Activated CD8-positive, alpha-beta T cell treated with anti-CD3 and anti-CD28 coated beads for 36 hours (primary cell): ENCODE results near the gene METAP1D. TPM values are rescaled to one million over a fixed set of nuclear protein-coding genes. Genes with fewer than 3 reads are reported as not detected.
A peak's percentile ranks its signal among the peaks of the same experiment; 100 is the strongest.

ENCODE experiments used
- ATAC-seq: fragments of 200-7000 bp; cut with Tn5 transposase; one replicate; pipeline ENCODE4 v1.10.0; 2021; ENCODE audit warnings: mild to moderate bottlenecking, moderate library complexity
- CTCF ChIA-PET: fragments of 350-600 bp; sonication (Branson Sonifier 250); formaldehyde crosslinking; loops from one replicate; lab custom pipeline; 2021; ENCODE audit warnings: antibody characterized with exemption; lab: Charles Lee
- POLR2A ChIA-PET: fragments of 350-600 bp; sonication (Branson Sonifier 250); formaldehyde crosslinking; loops from one replicate; lab custom pipeline; 2021; ENCODE audit warnings: antibody characterized with exemption; lab: Charles Lee
- DNase-seq: peaks from one replicate; pipeline ENCODE4 v3.0.0-alpha.2; 2020
- H3K27ac Mint-ChIP-seq: one replicate; pipeline ENCODE4 v1.8.0; 2021; ENCODE audit warnings: mild to moderate bottlenecking, mixed read lengths
- H3K27me3 Mint-ChIP-seq: one replicate; pipeline ENCODE4 v1.8.0; 2021; ENCODE audit warnings: mixed read lengths
- H3K36me3 Mint-ChIP-seq: one replicate; pipeline ENCODE4 v1.8.0; 2021; ENCODE audit warnings: low read depth, mixed read lengths
- H3K4me1 Mint-ChIP-seq: one replicate; pipeline ENCODE4 v1.8.0; 2021; ENCODE audit warnings: low read depth, mixed read lengths
- H3K4me3 Mint-ChIP-seq: one replicate; pipeline ENCODE4 v1.8.0; 2021; ENCODE audit warnings: mild to moderate bottlenecking, moderate library complexity, mixed read lengths
- H3K9me3 Mint-ChIP-seq: one replicate; pipeline ENCODE4 v1.8.0; 2021; ENCODE audit warnings: mixed read lengths
- CTCF ChIP-seq: fragments of 200-600 bp; IDR thresholded peaks from one replicate; pipeline ENCODE4 v1.8.0; 2022; ENCODE audit warnings: antibody characterized with exemption, mild to moderate bottlenecking
- intact Hi-C: fragments of 100-400 bp; cut with micrococcal nuclease; formaldehyde crosslinking; loops from one replicate; pipeline ENCODE4 v1.10.0; 2022
- total RNA-seq, 2 experiments: library from RNA; stranded (reverse); gene quantifications; one replicate each; pipeline ENCODE4 v1.2.3, GENCODE V29; 2021

METAP1D gene
- total RNA-seq, 2 experiments from 2014 or later: 5.4 to 8.8 TPM

- no peak overlapping the region for H3K27ac Mint-ChIP-seq
- ChIA-PET CTCF (interaction anchor here (1.0 to 3.3 kb wide), 5 partner anchors 11 to 46 kb away, joined by 3 to 15 read pairs (median 5); partner anchors contain the start of gene DLX2), POLR2A (interaction anchor here (1.0 to 2.8 kb wide), 2 partner anchors 19 to 21 kb away, joined by 3 to 15 read pairs; no protein-coding TSS in a partner anchor)
- peaks cover 6% of the 10 kb centered on the region for H3K36me3 Mint-ChIP-seq
- no peak overlapping the region for H3K4me3 Mint-ChIP-seq
- no peaks in the 10 kb centered on the region for H3K9me3 Mint-ChIP-seq
- ATAC-seq (no peak), DNase-seq (no peak)
- intact Hi-C loops: loop anchor here (1.0 kb wide), 1 partner anchor 10 kb away; no protein-coding TSS in a partner anchor
- peaks cover 23% of the 10 kb centered on the region for H3K4me1 Mint-ChIP-seq
- no peak for TF ChIP-seq CTCF
- peaks cover 76% of the 10 kb centered on the region for H3K27me3 Mint-ChIP-seq
Measured at GRCh38 chr2:172080641-172081220, 81.0 kb downstream of the METAP1D start.

GRCh38 chr2:172081221-172082022 is 81.7 kb downstream of the METAP1D start:
- no peak overlapping the region for H3K27ac Mint-ChIP-seq
- H3K36me3 Mint-ChIP-seq: peaks cover 6% of the 10 kb centered on the region
- H3K4me1 Mint-ChIP-seq: peaks cover 27% of the 10 kb centered on the region
- no peaks in the 10 kb centered on the region for H3K9me3 Mint-ChIP-seq
- no peak for TF ChIP-seq CTCF
- ChIA-PET CTCF (interaction anchor here (0.7 to 3.3 kb wide), 6 partner anchors 10 to 45 kb away, joined by 3 to 15 read pairs (median 4); partner anchors contain the start of gene DLX2), POLR2A (interaction anchor here (0.7 to 2.8 kb wide), 5 partner anchors 11 to 20 kb away, joined by 3 to 15 read pairs (median 6); no protein-coding TSS in a partner anchor)
- ATAC-seq (no peak), DNase-seq (peak; percentile 3)
- H3K27me3 Mint-ChIP-seq: peaks cover 76% of the 10 kb centered on the region
- H3K4me3 Mint-ChIP-seq: no peak overlapping the region
- intact Hi-C loops: no loop called here

GRCh38 chr2:172082105-172082943 is 82.6 kb downstream of the METAP1D start:
- CTCF ChIA-PET: interaction anchor here (1.0 to 3.3 kb wide), 8 partner anchors 9 to 44 kb away, joined by 3 to 15 read pairs (median 6); partner anchors contain the start of gene DLX2
- peaks cover 35% of the 10 kb centered on the region for H3K4me1 Mint-ChIP-seq
- H3K4me3 Mint-ChIP-seq: no peak overlapping the region
- intact Hi-C loops: no loop called here
- H3K9me3 Mint-ChIP-seq: no peaks in the 10 kb centered on the region
- no peak overlapping the region for H3K27ac Mint-ChIP-seq
- POLR2A ChIA-PET: interaction anchor here (0.9 to 2.8 kb wide), 4 partner anchors 10 to 24 kb away, joined by 3 to 15 read pairs (median 6); no protein-coding TSS in a partner anchor
- ATAC-seq: no peak
- no peak for TF ChIP-seq CTCF
- peak; percentile 8 for DNase-seq
- peaks cover 6% of the 10 kb centered on the region for H3K36me3 Mint-ChIP-seq
- peaks cover 82% of the 10 kb centered on the region for H3K27me3 Mint-ChIP-seq

DNA sequence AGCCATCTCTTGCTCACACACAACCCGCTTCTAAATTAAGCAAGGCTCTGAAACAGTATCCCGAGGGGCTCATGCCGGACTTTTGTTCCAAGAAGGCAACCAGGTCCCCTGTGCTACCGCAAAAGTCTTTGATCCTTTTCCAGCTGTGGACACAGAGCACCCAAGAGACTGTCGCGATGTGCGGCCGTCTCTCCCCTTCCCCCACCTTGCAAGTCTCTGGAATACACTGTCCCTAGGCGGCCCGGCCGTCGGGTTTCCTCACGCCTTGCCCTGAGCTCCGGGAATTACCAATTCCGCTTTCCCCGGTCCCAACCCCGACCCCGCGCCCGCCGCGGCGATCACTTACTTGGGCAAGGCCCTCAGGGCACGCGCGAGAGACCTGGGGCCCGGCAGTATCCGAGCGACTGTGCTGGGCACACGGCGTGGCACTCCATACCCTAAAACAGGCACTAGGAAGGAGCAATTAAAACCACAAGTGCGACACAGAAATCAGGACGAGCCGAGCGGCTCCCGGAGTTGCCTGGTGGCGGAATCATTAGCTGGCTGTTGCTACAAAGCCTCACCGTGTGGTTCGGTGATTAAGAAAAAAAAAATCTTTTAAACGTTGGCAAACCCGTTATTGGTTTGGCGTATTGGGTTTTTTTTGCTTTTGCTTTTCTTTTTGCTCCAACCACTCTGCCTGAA is 83.3 kb downstream of the METAP1D start:
- no peak for TF ChIP-seq CTCF
- Mint-ChIP-seq H3K4me3 (peak overlapping the region; percentile 75), H3K36me3 (peaks cover 6% of the 10 kb centered on the region), H3K27me3 (peaks cover 86% of the 10 kb centered on the region), H3K4me1 (peaks cover 42% of the 10 kb centered on the region), H3K27ac (no peak overlapping the region), H3K9me3 (no peaks in the 10 kb centered on the region)
- CTCF ChIA-PET: interaction anchor here (1.4 to 3.3 kb wide), 5 partner anchors 9 to 24 kb away, joined by 3 to 15 read pairs (median 8); partner anchors contain the start of gene DLX2
- POLR2A ChIA-PET: interaction anchor here (0.9 to 2.8 kb wide), 4 partner anchors 12 to 190 kb away, joined by 3 to 15 read pairs (median 4); no protein-coding TSS in a partner anchor
- intact Hi-C loops: no loop called here
- no peak for ATAC-seq
- DNase-seq: no peak
